Upper lobe of left lung (tissue), 6 donors: ENCODE results near the gene CADM1. TPM values are rescaled to one million over a fixed set of nuclear protein-coding genes. Genes with fewer than 3 reads are reported as not detected.

Source experiments
- ATAC-seq, 2 donors: fragments of 200-7000 bp; cut with Tn5 transposase; one replicate each; pipeline ENCODE4 v1.9.1; 2022; ENCODE audit warnings: mild to moderate bottlenecking in 2 of 2, moderate library complexity in 2 of 2; ENCODE audit not compliant: low FRiP score in 2 of 2
- DNase-seq, 2 donors: peaks; one replicate each; pipeline ENCODE4 v3.0.0-alpha.2; 2019 to 2020
- H3K27ac ChIP-seq, 4 donors: fragments of 200-600 bp; sonication (generic); one replicate each; pipeline ENCODE4 v1.5.1; 2016 to 2019
- H3K27me3 ChIP-seq, 4 donors: fragments of 200-600 bp; sonication (generic); one replicate each; pipeline ENCODE4 v1.5.1; 2017 to 2019
- H3K36me3 ChIP-seq, 4 donors: fragments of 200-600 bp; sonication (generic); one replicate each; pipeline ENCODE4 v1.5.1; 2016 to 2019
- H3K4me1 ChIP-seq, 4 donors: fragments of 200-600 bp; sonication (generic); one replicate each; pipeline ENCODE4 v1.5.1; 2018 to 2019
- H3K4me3 ChIP-seq, 4 donors: fragments of 200-600 bp; sonication (generic); one replicate each; pipeline ENCODE4 v1.5.1; 2017 to 2019; ENCODE audit warnings: mild to moderate bottlenecking in 2 of 4, moderate library complexity in 1 of 4
- H3K9me3 ChIP-seq, 4 donors: fragments of 200-600 bp; sonication (generic); one replicate each; pipeline ENCODE4 v1.5.1; 2018 to 2019
- EP300 ChIP-seq, 4 donors: sonication (generic); formaldehyde crosslinking; IDR thresholded peaks; one replicate each; pipeline ENCODE4 v1.5.1; 2017; ENCODE audit warnings: antibody characterized with exemption in 4 of 4, control low read depth in 2 of 4
- POLR2A ChIP-seq, 4 donors: fragments of 450-650 bp; IDR thresholded peaks; one replicate each; pipeline ENCODE4 v1.5.1; 2016 to 2017; ENCODE audit warnings: antibody characterized with exemption in 4 of 4, mild to moderate bottlenecking in 2 of 4
- POLR2AphosphoS5 ChIP-seq, 2 donors: sonication (generic); formaldehyde crosslinking; IDR thresholded peaks; one replicate each; pipeline ENCODE4 v1.5.1; 2017; ENCODE audit warnings: antibody characterized with exemption in 2 of 2
- WGBS, 2 donors: methylation state at CpG; one replicate each; pipeline ENCODE4 v1.1.5; 2017 to 2018; 5-methylcytosine and 5-hydroxymethylcytosine counted together
- total RNA-seq, 6 donors: library from RNA; depleted of rRNA in 4 of 6; stranded (reverse); fragments of >200 nt in 4 of 6; gene quantifications; one replicate each; pipeline versions ENCODE4 v1.1.0 to v1.2.1, GENCODE V29; 2016 to 2021
- TF ChIP-seq, protein P1 (sequence below), 6 experiments: fragments of 450-650 bp in 4 of 6; fragments of 200-600 bp in 2 of 6; sonication (generic) in 2 of 6; IDR thresholded peaks; one replicate each; pipeline ENCODE4 v1.5.1; 2016 to 2019; ENCODE audit warnings: antibody characterized with exemption in 6 of 6
- donor health status: DM: no; HTN: no; CAD: no; lungs with moderate emphysema.
- donor health status: DM: no; HTN: yes; CAD: no; lungs with severe emphysema.

Gene CADM1
- total RNA-seq, 6 donors from 2014 or later = 69.9 to 212 (median 125) TPM

DNA sequence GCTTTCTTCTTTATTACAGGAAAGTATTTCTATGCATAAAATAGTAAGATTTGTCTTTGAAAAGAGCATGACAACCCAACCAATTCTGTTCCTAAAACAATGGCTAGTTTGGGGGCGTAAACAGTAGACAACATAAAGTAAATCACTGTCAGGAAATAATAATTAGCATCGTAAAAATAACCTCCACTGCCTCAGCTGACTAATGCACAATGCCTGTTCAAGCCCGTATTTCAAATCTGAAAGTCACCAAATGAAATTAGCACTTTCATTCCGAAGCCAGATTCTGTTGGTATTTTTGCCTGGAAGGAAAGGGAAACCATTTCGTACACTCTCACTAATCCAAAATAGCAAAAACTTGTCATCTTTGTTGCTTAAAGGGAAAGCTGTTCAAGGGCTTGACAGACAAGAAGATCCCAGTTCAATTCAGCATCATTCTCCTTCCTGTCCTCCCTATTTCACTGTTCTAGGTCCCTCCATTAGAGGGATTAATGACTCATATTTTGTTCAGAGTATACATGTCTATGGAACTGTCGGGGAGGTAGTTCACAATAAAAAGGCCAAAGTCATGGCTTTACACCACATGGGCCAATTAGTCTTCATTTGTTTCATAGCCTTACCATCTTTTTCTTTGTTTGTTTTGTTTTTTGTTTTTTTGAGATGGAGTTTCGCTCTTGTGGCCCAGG, 154.7 kb downstream of the CADM1 start:
- Histone ChIP-seq H3K27me3 (no peaks in the 10 kb centered on the region), H3K36me3 (no peaks in the 10 kb centered on the region), H3K9me3 (no peaks in the 10 kb centered on the region), H3K27ac (no peak overlapping the region), H3K4me3 (no peak overlapping the region), H3K4me1 (peaks cover 0 to 21% (median 8%) of the 10 kb centered on the region in 4 donors)
- TF ChIP-seq, protein P1, sequence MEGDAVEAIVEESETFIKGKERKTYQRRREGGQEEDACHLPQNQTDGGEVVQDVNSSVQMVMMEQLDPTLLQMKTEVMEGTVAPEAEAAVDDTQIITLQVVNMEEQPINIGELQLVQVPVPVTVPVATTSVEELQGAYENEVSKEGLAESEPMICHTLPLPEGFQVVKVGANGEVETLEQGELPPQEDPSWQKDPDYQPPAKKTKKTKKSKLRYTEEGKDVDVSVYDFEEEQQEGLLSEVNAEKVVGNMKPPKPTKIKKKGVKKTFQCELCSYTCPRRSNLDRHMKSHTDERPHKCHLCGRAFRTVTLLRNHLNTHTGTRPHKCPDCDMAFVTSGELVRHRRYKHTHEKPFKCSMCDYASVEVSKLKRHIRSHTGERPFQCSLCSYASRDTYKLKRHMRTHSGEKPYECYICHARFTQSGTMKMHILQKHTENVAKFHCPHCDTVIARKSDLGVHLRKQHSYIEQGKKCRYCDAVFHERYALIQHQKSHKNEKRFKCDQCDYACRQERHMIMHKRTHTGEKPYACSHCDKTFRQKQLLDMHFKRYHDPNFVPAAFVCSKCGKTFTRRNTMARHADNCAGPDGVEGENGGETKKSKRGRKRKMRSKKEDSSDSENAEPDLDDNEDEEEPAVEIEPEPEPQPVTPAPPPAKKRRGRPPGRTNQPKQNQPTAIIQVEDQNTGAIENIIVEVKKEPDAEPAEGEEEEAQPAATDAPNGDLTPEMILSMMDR (IDR thresholded peaks at IDR 0.05) = no peak
- TF ChIP-seq POLR2A (IDR thresholded peaks at IDR 0.05) (no peak), EP300 (IDR thresholded peaks at IDR 0.05) (no peak), POLR2AphosphoS5 (IDR thresholded peaks at IDR 0.05) (no peak)
- ATAC-seq (no peak), DNase-seq (no peak)
- 69 to 70% methylated on average over 7 of the region's 7 CpGs for WGBS, 2 donors

DNA sequence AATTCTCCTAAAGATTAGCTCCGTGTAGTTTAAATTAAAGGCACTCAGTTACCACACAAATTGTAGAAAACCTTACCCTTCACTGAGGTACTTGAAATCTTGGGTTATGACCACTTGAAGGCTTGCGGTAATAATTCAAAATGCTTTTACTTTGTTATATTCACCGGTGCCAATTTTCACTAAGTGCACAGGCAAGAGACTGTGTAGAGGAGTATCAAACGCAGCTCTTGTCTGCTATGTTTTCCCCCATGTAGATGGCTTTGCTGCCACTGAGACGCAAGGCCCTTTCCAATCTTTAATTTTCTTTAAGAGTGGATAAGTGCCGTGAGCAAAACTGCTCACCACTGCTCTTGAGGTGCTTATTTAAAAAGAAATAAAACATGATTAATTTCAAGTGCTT, 155.8 kb downstream of the CADM1 start:
- TF ChIP-seq, protein P1 (IDR thresholded peaks at IDR 0.05) = no peak
- TF ChIP-seq POLR2A (IDR thresholded peaks at IDR 0.05) (no peak), POLR2AphosphoS5 (IDR thresholded peaks at IDR 0.05) (no peak), EP300 (IDR thresholded peaks at IDR 0.05) (no peak)
- no peaks in the 10 kb centered on the region for H3K36me3 ChIP-seq
- H3K27me3 ChIP-seq = no peaks in the 10 kb centered on the region
- WGBS, 2 donors = 65 to 84% methylated on average over 6 of the region's 6 CpGs
- ATAC-seq (no peak), DNase-seq (no peak)
- no peak overlapping the region for H3K27ac ChIP-seq
- peaks cover 0 to 19% (median 6%) of the 10 kb centered on the region in 4 donors for H3K4me1 ChIP-seq
- H3K4me3 ChIP-seq = no peak overlapping the region
- H3K9me3 ChIP-seq = no peaks in the 10 kb centered on the region

DNA sequence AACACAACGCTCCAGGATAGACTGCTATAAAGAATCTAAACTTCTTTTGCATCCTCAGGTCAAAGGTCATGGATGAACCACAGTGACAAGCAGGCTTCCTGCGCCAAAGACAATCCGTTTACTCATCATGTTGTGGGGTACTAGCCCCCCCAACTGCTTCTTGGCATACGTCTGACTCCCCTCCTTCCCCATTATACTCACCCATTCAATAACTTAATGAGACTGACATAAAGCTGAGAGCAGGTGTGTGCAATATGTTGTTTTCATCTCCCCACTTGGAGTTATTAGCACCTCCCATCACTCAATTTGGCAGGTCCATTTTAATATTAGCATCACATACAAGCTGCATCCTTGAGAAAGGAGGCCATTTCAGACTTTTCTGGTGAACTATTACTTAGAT, 157.1 kb downstream of the CADM1 start:
- 92 to 95% methylated on average over 4 of the region's 4 CpGs for whole genome bisulfite sequencing, 2 donors
- DNase-seq (no peak), ATAC-seq (no peak)
- no peaks in the 10 kb centered on the region for H3K9me3 ChIP-seq
- no peak overlapping the region for H3K27ac ChIP-seq
- H3K27me3 ChIP-seq = no peaks in the 10 kb centered on the region
- TF ChIP-seq POLR2A (IDR thresholded peaks at IDR 0.05) = no peak
- TF ChIP-seq, protein P1 (IDR thresholded peaks at IDR 0.05) = no peak
- TF ChIP-seq POLR2AphosphoS5 (IDR thresholded peaks at IDR 0.05) = no peak
- no peak for TF ChIP-seq EP300 (IDR thresholded peaks at IDR 0.05)
- no peak overlapping the region for H3K4me3 ChIP-seq
- no peaks in the 10 kb centered on the region for H3K36me3 ChIP-seq
- H3K4me1 ChIP-seq = peaks cover 0 to 7% (median 0%) of the 10 kb centered on the region in 4 donors

DNA sequence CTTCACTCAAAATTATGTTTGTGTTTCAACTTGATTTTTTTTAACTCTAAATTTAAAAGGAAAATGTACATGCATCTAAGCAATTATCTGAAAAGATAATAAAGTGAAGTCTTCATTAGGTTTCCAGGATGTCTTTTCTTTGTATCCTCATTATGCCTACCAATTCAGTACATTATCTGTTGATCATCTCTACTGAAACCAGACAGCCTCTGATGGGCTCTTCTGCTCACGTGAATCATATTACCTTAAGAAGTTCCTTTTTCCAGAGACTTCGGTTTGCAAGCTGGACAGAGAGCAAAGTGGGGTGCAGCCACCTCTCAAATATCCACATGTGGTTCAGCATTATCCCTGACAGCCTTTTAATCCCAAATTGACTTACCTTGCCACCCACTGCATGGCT, 158.4 kb downstream of the CADM1 start:
- Histone ChIP-seq H3K4me3 (no peak overlapping the region), H3K36me3 (no peaks in the 10 kb centered on the region), H3K27me3 (no peaks in the 10 kb centered on the region), H3K9me3 (no peaks in the 10 kb centered on the region), H3K4me1 (peaks cover 0 to 7% (median 0%) of the 10 kb centered on the region in 4 donors), H3K27ac (no peak overlapping the region)
- DNase-seq (no peak), ATAC-seq (no peak)
- WGBS, 2 donors = 77 to 86% methylated on average over 2 of the region's 2 CpGs
- TF ChIP-seq POLR2A (IDR thresholded peaks at IDR 0.05) (no peak), EP300 (IDR thresholded peaks at IDR 0.05) (no peak), POLR2AphosphoS5 (IDR thresholded peaks at IDR 0.05) (no peak)
- TF ChIP-seq, protein P1 (IDR thresholded peaks at IDR 0.05) = no peak

DNA sequence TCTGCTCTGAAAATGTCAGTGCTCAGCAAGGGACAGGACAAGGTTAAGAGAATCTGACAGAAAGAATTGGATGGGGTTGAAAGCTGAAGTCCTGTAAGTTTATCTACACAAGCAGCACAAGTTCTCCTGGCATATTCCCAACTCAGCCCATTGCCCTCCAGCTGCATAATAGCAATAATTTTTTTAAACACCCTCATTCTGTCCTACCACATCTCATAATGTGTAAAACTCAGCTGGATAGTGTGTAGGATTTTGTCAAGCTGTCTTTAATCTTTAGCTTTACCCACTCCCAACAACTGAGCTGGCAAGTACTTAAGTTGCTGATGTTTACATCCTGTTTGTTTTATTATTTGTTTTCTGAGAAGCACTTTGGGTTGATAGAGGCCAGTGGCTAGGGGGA, 158.9 kb downstream of the CADM1 start:
- Histone ChIP-seq H3K4me1 (peaks cover 0 to 7% (median 0%) of the 10 kb centered on the region in 4 donors), H3K36me3 (no peaks in the 10 kb centered on the region), H3K9me3 (no peaks in the 10 kb centered on the region), H3K27ac (no peak overlapping the region), H3K4me3 (no peak overlapping the region), H3K27me3 (no peaks in the 10 kb centered on the region)
- no peak for TF ChIP-seq POLR2A (IDR thresholded peaks at IDR 0.05)
- no peak for TF ChIP-seq EP300 (IDR thresholded peaks at IDR 0.05)
- TF ChIP-seq, protein P1 (IDR thresholded peaks at IDR 0.05) = no peak
- no peak for ATAC-seq
- DNase-seq = no peak
